Kidney (tissue), 14 donors: ENCODE measurements around the gene TCF4. TPM values are rescaled to one million over a fixed set of nuclear protein-coding genes. Genes with fewer than 3 reads are reported as not detected.

ENCODE experiments used
- DNase-seq, 5 donors: peaks; one replicate each; pipeline ENCODE4 v3.0.0-alpha.2; 2013 to 2020
- FAIRE-seq: peaks from 2 replicates; lab custom pipeline; 2012; peaks lifted over from hg19 to GRCh38; lab: Jason Lieb, UNC
- H3K27ac ChIP-seq, 2 donors: one replicate each; pipeline ENCODE4 v1.7.0; 2013; ENCODE audit warnings: low read depth in 2 of 2, low read length in 2 of 2, inconsistent platforms in 1 of 2
- H3K27me3 ChIP-seq: one replicate; pipeline ENCODE4 v1.7.1; 2013; ENCODE audit warnings: low read length, inconsistent platforms; ENCODE audit not compliant: control insufficient read depth, insufficient read depth
- H3K36me3 ChIP-seq, 3 donors: one replicate each; pipeline versions ENCODE4 v1.7.0 to v1.7.1; 2013; ENCODE audit warnings: low read length in 3 of 3, control low read depth in 1 of 3, inconsistent platforms in 1 of 3; ENCODE audit not compliant: insufficient read depth in 3 of 3, control insufficient read depth in 2 of 3
- H3K4me1 ChIP-seq, 3 donors: one replicate each; pipeline versions ENCODE4 v1.7.0 to v1.7.1; 2013; ENCODE audit warnings: low read length in 3 of 3, inconsistent platforms in 1 of 3, low read depth in 1 of 3; ENCODE audit not compliant: control insufficient read depth in 2 of 3, insufficient read depth in 2 of 3
- H3K4me3 ChIP-seq, 3 donors: one replicate each; pipeline versions ENCODE4 v1.7.0 to v1.8.1; 2013; ENCODE audit warnings: low read length in 3 of 3, control low read depth in 1 of 3, inconsistent platforms in 1 of 3
- H3K9ac ChIP-seq, 3 donors: one replicate each; pipeline versions ENCODE4 v1.7.0 to v1.7.1; 2013; ENCODE audit warnings: low read length in 3 of 3, control low read depth in 1 of 3, inconsistent platforms in 1 of 3
- H3K9me3 ChIP-seq, 3 donors: one replicate each; pipeline versions ENCODE4 v1.7.0 to v1.7.1; 2013; ENCODE audit warnings: low read length in 3 of 3, control low read depth in 1 of 3, inconsistent platforms in 1 of 3; ENCODE audit not compliant: control insufficient read depth in 2 of 3, insufficient read depth in 1 of 3
- intact Hi-C: fragments of 100-400 bp; cut with DNase I; formaldehyde crosslinking; loops from one replicate; pipeline ENCODE4 v1.11.1; 2022
- polyA plus RNA-seq: library from polyadenylated mRNA; stranded (reverse); fragments of 350-450 nt; fragmentation: Illumina TruSeq; extraction: RNeasy Lipid Tissue Mini Kit (QIAGEN cat#74804); gene quantifications from one replicate; pipeline ENCODE4 v1.2.3, GENCODE V29; 2014; ENCODE audit warnings: low read depth, low replicate concordance; ENCODE audit not compliant: insufficient read depth
- total RNA-seq: library from RNA; stranded (reverse); fragmentation: NEBNext Ultra II Directional; extraction: Animal tissue kit (Norgen Biotek cat#: 25700); gene quantifications from one replicate; pipeline ENCODE4 v1.2.1, GENCODE V29; 2021
- TF ChIP-seq, protein P1 (sequence below): IDR thresholded peaks from 3 replicates; pipeline ENCODE4 v1.5.1; 2012; ENCODE audit warnings: mild to moderate bottlenecking, moderate library complexity, borderline replicate concordance; ENCODE audit not compliant: insufficient read depth; ENCODE audit errors: extremely low read depth
- donor health status: control.
- donor health status: control.
- donor health status: control.
- donor health status: control.
- donor health status: control.
- donor health status: DM: yes; HTN: yes; CAD: no.
- donor health status: Normal renal cell carcinoma (clear cell type).

Gene TCF4
- total and polyA plus RNA-seq, 2 donors from 2014 or later = 4.4 to 60.3 TPM

DNA sequence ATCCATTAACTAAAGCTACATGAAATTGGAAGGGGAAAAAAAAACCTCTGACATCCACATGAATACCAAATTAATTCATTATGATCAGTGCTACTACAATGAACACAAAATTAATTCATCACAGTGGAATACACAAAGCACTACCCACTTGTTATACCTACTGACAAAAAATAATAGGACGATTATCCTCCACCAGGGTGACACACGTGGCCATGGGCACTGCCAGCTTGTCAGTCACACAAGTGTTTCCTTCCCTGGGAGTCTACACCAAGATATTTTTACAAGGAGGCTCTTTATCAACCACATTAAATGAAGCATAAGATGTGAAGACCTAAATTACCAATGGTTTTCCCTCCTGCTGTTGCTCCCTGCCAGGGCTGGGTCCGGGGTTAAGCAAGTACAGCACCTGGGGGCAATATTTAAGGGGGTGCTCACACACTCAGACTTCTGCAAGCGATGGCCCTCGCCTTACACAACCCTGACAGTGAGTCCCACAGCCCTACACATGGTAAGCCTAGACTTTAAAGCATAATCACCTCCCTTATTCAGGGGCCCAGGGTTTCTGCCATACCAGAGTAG, 90.1 kb downstream of the TCF4 start:
- no peaks in the 10 kb centered on the region for H3K9me3 ChIP-seq
- intact Hi-C loops = no loop called here
- FAIRE-seq = no peak
- no peak for DNase-seq
- no peaks in the 10 kb centered on the region for H3K36me3 ChIP-seq
- H3K27me3 ChIP-seq = no peaks in the 10 kb centered on the region
- no peak overlapping the region for H3K4me3 ChIP-seq
- H3K4me1 ChIP-seq = no peaks in the 10 kb centered on the region
- TF ChIP-seq, protein P1, sequence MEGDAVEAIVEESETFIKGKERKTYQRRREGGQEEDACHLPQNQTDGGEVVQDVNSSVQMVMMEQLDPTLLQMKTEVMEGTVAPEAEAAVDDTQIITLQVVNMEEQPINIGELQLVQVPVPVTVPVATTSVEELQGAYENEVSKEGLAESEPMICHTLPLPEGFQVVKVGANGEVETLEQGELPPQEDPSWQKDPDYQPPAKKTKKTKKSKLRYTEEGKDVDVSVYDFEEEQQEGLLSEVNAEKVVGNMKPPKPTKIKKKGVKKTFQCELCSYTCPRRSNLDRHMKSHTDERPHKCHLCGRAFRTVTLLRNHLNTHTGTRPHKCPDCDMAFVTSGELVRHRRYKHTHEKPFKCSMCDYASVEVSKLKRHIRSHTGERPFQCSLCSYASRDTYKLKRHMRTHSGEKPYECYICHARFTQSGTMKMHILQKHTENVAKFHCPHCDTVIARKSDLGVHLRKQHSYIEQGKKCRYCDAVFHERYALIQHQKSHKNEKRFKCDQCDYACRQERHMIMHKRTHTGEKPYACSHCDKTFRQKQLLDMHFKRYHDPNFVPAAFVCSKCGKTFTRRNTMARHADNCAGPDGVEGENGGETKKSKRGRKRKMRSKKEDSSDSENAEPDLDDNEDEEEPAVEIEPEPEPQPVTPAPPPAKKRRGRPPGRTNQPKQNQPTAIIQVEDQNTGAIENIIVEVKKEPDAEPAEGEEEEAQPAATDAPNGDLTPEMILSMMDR = no peak
- H3K9ac ChIP-seq = no peak overlapping the region
- no peak overlapping the region for H3K27ac ChIP-seq

DNA sequence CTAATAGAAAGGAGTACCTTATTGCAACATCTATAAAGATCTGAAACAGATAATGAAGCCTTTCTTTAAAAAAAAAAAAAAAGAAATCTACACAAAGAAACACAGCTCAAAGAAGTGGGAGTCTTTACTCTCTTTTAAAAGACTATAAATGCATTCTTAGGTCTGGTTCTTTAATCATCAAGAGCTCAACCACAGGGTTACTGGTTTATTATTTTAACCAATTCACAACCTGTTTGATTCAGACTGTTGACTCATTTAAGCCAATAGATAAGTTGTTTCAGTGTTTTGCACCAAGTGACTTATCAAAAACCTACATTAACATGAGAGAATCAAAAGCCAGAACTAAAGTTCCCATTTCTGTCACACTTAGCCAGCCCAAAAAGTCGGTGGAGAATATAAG, 93.1 kb downstream of the TCF4 start:
- Histone ChIP-seq H3K27ac (no peak overlapping the region), H3K36me3 (no peaks in the 10 kb centered on the region), H3K4me3 (no peak overlapping the region), H3K4me1 (no peaks in the 10 kb centered on the region), H3K9ac (no peak overlapping the region), H3K27me3 (no peaks in the 10 kb centered on the region), H3K9me3 (no peaks in the 10 kb centered on the region)
- FAIRE-seq = no peak
- DNase-seq = no peak
- intact Hi-C loops = no loop called here
- TF ChIP-seq, protein P1 = no peak

- Histone ChIP-seq H3K36me3 (no peaks in the 10 kb centered on the region), H3K4me1 (no peaks in the 10 kb centered on the region), H3K9ac (no peak overlapping the region), H3K4me3 (no peak overlapping the region), H3K27me3 (no peaks in the 10 kb centered on the region), H3K27ac (no peak overlapping the region), H3K9me3 (no peaks in the 10 kb centered on the region)
- intact Hi-C loops = no loop called here
- DNase-seq = no peak
- FAIRE-seq = no peak
- TF ChIP-seq, protein P1 = no peak
Measured at GRCh38 chr18:55494441-55494840, 93.6 kb downstream of the TCF4 start.

DNA sequence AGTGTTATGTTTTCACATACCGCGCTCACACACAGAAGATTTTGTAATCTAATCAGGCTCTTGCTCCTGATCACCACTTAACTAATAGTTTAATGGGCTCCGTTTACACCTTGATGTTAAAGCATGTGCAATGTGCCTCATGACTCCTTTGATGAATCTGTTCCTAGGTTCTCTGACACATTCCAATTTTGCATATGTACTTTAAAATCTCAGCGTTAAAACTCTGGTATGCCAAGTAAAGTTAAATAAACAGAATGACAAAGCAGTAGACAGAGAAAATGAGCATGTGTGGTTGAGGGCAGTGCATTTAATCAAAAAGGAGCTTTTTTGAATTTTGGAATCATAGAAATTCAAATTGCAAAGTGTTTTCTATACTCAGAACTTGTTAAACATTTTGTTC, 96.4 kb downstream of the TCF4 start:
- Histone ChIP-seq H3K9ac (no peak overlapping the region), H3K27me3 (no peaks in the 10 kb centered on the region), H3K9me3 (no peaks in the 10 kb centered on the region), H3K4me1 (no peaks in the 10 kb centered on the region), H3K27ac (no peak overlapping the region), H3K4me3 (no peak overlapping the region), H3K36me3 (no peaks in the 10 kb centered on the region)
- TF ChIP-seq, protein P1 = no peak
- intact Hi-C loops = no loop called here
- FAIRE-seq = no peak
- DNase-seq = no peak
